Type B pancreatic cell (in vitro differentiated cells): ENCODE results near the gene SND1. TPM values are rescaled to one million over a fixed set of nuclear protein-coding genes. Genes with fewer than 3 reads are reported as not detected.
A peak's percentile ranks its signal among the peaks of the same experiment; 100 is the strongest.

Experiments used
- DNase-seq: peaks from one replicate; pipeline ENCODE4 v3.0.0; 2021; ENCODE audit warnings: mixed read lengths; ENCODE audit not compliant: unreplicated experiment; ENCODE audit errors: extremely low spot score
- H3K27ac Mint-ChIP-seq: 2 replicates; pipeline ENCODE4 v1.8.0; 2021; ENCODE audit warnings: mild to moderate bottlenecking, mixed read lengths
- H3K27me3 Mint-ChIP-seq: 2 replicates; pipeline ENCODE4 v1.8.0; 2021; ENCODE audit warnings: mixed read lengths
- H3K36me3 Mint-ChIP-seq: 2 replicates; pipeline ENCODE4 v1.8.0; 2021; ENCODE audit warnings: mixed read lengths
- H3K4me1 Mint-ChIP-seq: one replicate; pipeline ENCODE4 v1.8.0; 2021; ENCODE audit warnings: mixed read lengths; ENCODE audit not compliant: unreplicated experiment
- H3K4me3 Mint-ChIP-seq: 2 replicates; pipeline ENCODE4 v1.8.0; 2021; ENCODE audit warnings: mild to moderate bottlenecking, mixed read lengths
- H3K9me3 Mint-ChIP-seq: 2 replicates; pipeline ENCODE4 v1.8.0; 2021; ENCODE audit warnings: mixed read lengths
- total RNA-seq: library from RNA; stranded (reverse); gene quantifications from 2 replicates; pipeline ENCODE4 v1.2.1, GENCODE V29; 2021; ENCODE audit warnings: low replicate concordance
- TF ChIP-seq, protein P1 (sequence below): fragments of 200-600 bp; sonication (generic); conservative IDR thresholded peaks from 2 replicates; pipeline ENCODE4 v1.5.0; 2021; ENCODE audit warnings: antibody characterized with exemption, mild to moderate bottlenecking

The SND1 gene
- total RNA-seq, 1 donor from 2014 or later, result 199 TPM

DNA sequence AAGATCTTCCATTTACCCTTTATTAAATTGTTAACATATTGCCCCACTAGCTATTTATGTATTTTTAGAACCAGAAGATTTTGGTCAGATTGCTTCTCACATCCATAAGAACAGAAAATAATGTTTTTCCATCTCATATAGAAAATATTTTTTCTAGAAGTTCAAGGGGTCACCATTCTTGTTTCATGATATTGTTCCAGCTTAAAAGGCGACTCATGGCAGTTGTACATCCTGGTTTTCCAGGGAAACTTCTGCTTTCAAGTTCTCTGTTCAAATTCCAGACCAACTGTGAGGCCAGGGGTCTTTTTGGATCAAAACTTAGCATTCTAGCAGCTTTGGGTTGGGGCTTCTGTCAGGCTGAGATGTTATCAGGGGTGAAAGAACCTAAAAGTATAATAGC lies 294.9 kb downstream of the SND1 start:
- H3K4me3 Mint-ChIP-seq, result no peak overlapping the region
- H3K4me1 Mint-ChIP-seq, result peaks cover 25% of the 10 kb centered on the region
- H3K9me3 Mint-ChIP-seq, result no peaks in the 10 kb centered on the region
- TF ChIP-seq, protein P1, sequence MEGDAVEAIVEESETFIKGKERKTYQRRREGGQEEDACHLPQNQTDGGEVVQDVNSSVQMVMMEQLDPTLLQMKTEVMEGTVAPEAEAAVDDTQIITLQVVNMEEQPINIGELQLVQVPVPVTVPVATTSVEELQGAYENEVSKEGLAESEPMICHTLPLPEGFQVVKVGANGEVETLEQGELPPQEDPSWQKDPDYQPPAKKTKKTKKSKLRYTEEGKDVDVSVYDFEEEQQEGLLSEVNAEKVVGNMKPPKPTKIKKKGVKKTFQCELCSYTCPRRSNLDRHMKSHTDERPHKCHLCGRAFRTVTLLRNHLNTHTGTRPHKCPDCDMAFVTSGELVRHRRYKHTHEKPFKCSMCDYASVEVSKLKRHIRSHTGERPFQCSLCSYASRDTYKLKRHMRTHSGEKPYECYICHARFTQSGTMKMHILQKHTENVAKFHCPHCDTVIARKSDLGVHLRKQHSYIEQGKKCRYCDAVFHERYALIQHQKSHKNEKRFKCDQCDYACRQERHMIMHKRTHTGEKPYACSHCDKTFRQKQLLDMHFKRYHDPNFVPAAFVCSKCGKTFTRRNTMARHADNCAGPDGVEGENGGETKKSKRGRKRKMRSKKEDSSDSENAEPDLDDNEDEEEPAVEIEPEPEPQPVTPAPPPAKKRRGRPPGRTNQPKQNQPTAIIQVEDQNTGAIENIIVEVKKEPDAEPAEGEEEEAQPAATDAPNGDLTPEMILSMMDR, result no peak
- H3K36me3 Mint-ChIP-seq, result peaks cover 18% of the 10 kb centered on the region
- no peak for DNase-seq
- H3K27me3 Mint-ChIP-seq, result no peaks in the 10 kb centered on the region
- no peak overlapping the region for H3K27ac Mint-ChIP-seq

- H3K27me3 Mint-ChIP-seq, result no peaks in the 10 kb centered on the region
- DNase-seq, result no peak
- no peaks in the 10 kb centered on the region for H3K9me3 Mint-ChIP-seq
- H3K4me1 Mint-ChIP-seq, result peaks cover 24% of the 10 kb centered on the region
- no peak overlapping the region for H3K27ac Mint-ChIP-seq
- no peak overlapping the region for H3K4me3 Mint-ChIP-seq
- TF ChIP-seq, protein P1, result no peak
- H3K36me3 Mint-ChIP-seq, result peaks cover 15% of the 10 kb centered on the region
These were observed 296.3 kb downstream of the SND1 start for GRCh38 chr7:127948312-127948711.

- no peak overlapping the region for H3K4me3 Mint-ChIP-seq
- peaks cover 13% of the 10 kb centered on the region for H3K36me3 Mint-ChIP-seq
- no peak for DNase-seq
- H3K4me1 Mint-ChIP-seq, result peaks cover 18% of the 10 kb centered on the region
- no peaks in the 10 kb centered on the region for H3K27me3 Mint-ChIP-seq
- TF ChIP-seq, protein P1, result no peak
- no peaks in the 10 kb centered on the region for H3K9me3 Mint-ChIP-seq
- H3K27ac Mint-ChIP-seq, result no peak overlapping the region
These were observed 296.9 kb downstream of the SND1 start for GRCh38 chr7:127948930-127949329.

- TF ChIP-seq, protein P1, result no peak
- Mint-ChIP-seq H3K4me3 (peak overlapping the region; percentile 40), H3K36me3 (peaks cover 13% of the 10 kb centered on the region), H3K4me1 (peaks cover 16% of the 10 kb centered on the region), H3K27ac (peak overlapping the region; percentile 41), H3K27me3 (no peaks in the 10 kb centered on the region), H3K9me3 (no peaks in the 10 kb centered on the region)
- no peak for DNase-seq
These were observed 297.8 kb downstream of the SND1 start for GRCh38 chr7:127949769-127950222.

DNA sequence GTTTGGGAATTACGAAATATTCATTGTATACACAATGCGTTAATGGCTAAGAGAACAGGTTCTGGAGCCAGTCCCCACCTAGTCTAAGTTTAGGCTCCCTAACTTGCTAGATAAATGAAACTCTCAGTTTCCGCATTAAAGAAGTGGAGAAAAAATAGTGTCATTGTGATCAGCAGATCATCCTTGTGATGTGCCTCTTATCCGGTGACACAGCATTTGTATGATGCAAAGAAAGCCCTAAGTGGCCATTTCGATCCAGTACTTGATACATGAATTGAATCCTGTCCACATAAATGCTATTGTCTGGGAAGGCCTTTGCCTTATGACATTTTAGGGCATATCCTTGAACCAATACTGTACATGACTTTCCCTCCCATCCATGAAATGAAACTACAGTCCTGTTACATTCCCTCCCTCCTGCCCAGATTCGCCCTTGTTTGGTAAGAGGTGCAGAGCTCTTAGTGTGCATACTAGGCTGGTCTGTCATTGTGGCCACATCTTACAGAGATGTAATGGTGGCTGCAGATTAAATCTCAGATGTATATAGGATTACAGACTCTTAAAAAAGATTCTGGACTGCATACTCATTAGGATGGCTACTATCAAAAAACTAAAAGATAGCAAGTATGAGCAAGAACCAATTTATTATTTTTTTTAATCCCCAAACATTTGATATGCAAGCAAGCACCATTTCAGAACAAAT lies 298.4 kb downstream of the SND1 start:
- no peaks in the 10 kb centered on the region for H3K9me3 Mint-ChIP-seq
- TF ChIP-seq, protein P1, result no peak
- H3K4me3 Mint-ChIP-seq, result no peak overlapping the region
- peaks cover 13% of the 10 kb centered on the region for H3K36me3 Mint-ChIP-seq
- no peak for DNase-seq
- no peak overlapping the region for H3K27ac Mint-ChIP-seq
- H3K4me1 Mint-ChIP-seq, result peaks cover 16% of the 10 kb centered on the region
- H3K27me3 Mint-ChIP-seq, result no peaks in the 10 kb centered on the region
